IMR-90 (cell line): ENCODE results near the gene RPS4Y2. TPM values are rescaled to one million over a fixed set of nuclear protein-coding genes. Genes with fewer than 3 reads are reported as not detected.

ENCODE experiments used
- ATAC-seq: fragments of 200-7000 bp; cut with Tn5 transposase; 2 replicates; pipeline ENCODE4 v1.9.1; 2020; ENCODE audit warnings: low read depth, mild to moderate bottlenecking, moderate library complexity
- BruUV-seq: library from RNA; stranded (reverse); fragments of 400-500 nt; replicated peaks from 2 replicates; lab custom pipeline; 2021; lab: Mats Ljungman, UMichigan
- CTCF ChIA-PET: fragments of 300-600 bp; formaldehyde crosslinking; extraction: SDS; loops from one replicate; lab custom pipeline; 2021; ENCODE audit warnings: antibody characterized with exemption; lab: Yijun Ruan, JAX
- POLR2A ChIA-PET: fragments of 300-600 bp; sonication (Branson Sonifier 250); formaldehyde crosslinking; loops from one replicate; lab custom pipeline; 2022; ENCODE audit warnings: antibody characterized with exemption; ENCODE audit not compliant: unreplicated experiment; lab: Charles Lee
- DNase-seq: peaks from one replicate; pipeline ENCODE4 v3.0.0; 2013
- H2AFZ ChIP-seq: replicated peaks from 2 replicates; pipeline ENCODE3; 2013; ENCODE audit warnings: low read length, mild to moderate bottlenecking; ENCODE audit not compliant: poor library complexity
- H2AK5ac ChIP-seq: 2 replicates; pipeline ENCODE4 v1.6.1; 2013; ENCODE audit warnings: low read depth, low read length, inconsistent platforms
- H2AK9ac ChIP-seq: replicated peaks from 2 replicates; pipeline ENCODE3; 2013; ENCODE audit warnings: mild to moderate bottlenecking, low read depth, low read length, moderate library complexity; ENCODE audit not compliant: poor library complexity
- H2BK120ac ChIP-seq: 2 replicates; pipeline ENCODE4 v1.6.1; 2013; ENCODE audit warnings: low read depth, low read length, inconsistent platforms
- H2BK15ac ChIP-seq: 3 replicates; pipeline ENCODE4 v1.6.1; 2013; ENCODE audit warnings: low read depth, low read length, inconsistent platforms
- H2BK20ac ChIP-seq: 2 replicates; pipeline ENCODE4 v1.6.1; 2013; ENCODE audit warnings: low read depth, mild to moderate bottlenecking, inconsistent platforms, low read length, moderate library complexity
- H2BK5ac ChIP-seq: 2 replicates; pipeline ENCODE4 v1.6.1; 2013; ENCODE audit warnings: mild to moderate bottlenecking, low read depth, low read length, inconsistent platforms; ENCODE audit not compliant: poor library complexity, severe bottlenecking
- H3K14ac ChIP-seq: replicated peaks from 2 replicates; pipeline ENCODE4 v1.6.1; 2013; ENCODE audit warnings: low read depth, low read length, inconsistent platforms
- H3K18ac ChIP-seq: 2 replicates; pipeline ENCODE4 v1.6.1; 2013; ENCODE audit warnings: low read depth, low read length, control low read depth
- H3K23ac ChIP-seq: 2 replicates; pipeline ENCODE4 v1.6.1; 2013; ENCODE audit warnings: low read depth, low read length, inconsistent platforms
- H3K27ac ChIP-seq: 2 replicates; pipeline ENCODE4 v1.5.1; 2013; ENCODE audit warnings: mild to moderate bottlenecking, control low read depth, low read length; ENCODE audit not compliant: insufficient read depth
- H3K27me3 ChIP-seq: 2 replicates; pipeline ENCODE4 v1.6.1; 2013; ENCODE audit warnings: low read length; ENCODE audit not compliant: control insufficient read depth, insufficient read depth
- H3K36me3 ChIP-seq: 2 replicates; pipeline ENCODE4 v1.6.1; 2013; ENCODE audit warnings: low read length, mixed read lengths; ENCODE audit not compliant: control insufficient read depth, insufficient read depth
- H3K4ac ChIP-seq: 2 replicates; pipeline ENCODE4 v1.6.1; 2013; ENCODE audit warnings: low read depth, low read length, inconsistent platforms
- H3K4me1 ChIP-seq: 2 replicates; pipeline ENCODE4 v1.6.1; 2013; ENCODE audit warnings: low read length, mixed read lengths; ENCODE audit not compliant: control insufficient read depth, insufficient read depth
- H3K4me2 ChIP-seq: 2 replicates; pipeline ENCODE4 v1.6.1; 2013; ENCODE audit warnings: low read depth, mild to moderate bottlenecking, control low read depth, low read length, moderate library complexity
- H3K4me3 ChIP-seq: 2 replicates; pipeline ENCODE4 v1.5.1; 2013; ENCODE audit warnings: low read depth, mild to moderate bottlenecking, control low read depth, low read length, moderate library complexity; ENCODE audit not compliant: insufficient read depth
- H3K56ac ChIP-seq: 2 replicates; pipeline ENCODE4 v1.6.1; 2013; ENCODE audit warnings: low read length, inconsistent platforms; ENCODE audit not compliant: insufficient read depth; ENCODE audit errors: extremely low read depth
- H3K79me1 ChIP-seq, 2 experiments: 2 replicates each; pipeline ENCODE4 v1.6.1; 2013; ENCODE audit warnings: low read length in 2 of 2, inconsistent platforms in 1 of 2, low read depth in 1 of 2
- H3K9ac ChIP-seq: 2 replicates; pipeline ENCODE4 v1.6.1; 2013; ENCODE audit warnings: low read depth, low read length, control low read depth
- H3K9me1 ChIP-seq: 2 replicates; pipeline ENCODE4 v1.6.1; 2013; ENCODE audit warnings: low read length, inconsistent platforms; ENCODE audit not compliant: insufficient read depth
- H3K9me3 ChIP-seq: 2 replicates; pipeline ENCODE4 v1.6.1; 2013; ENCODE audit warnings: low read length; ENCODE audit not compliant: control insufficient read depth, insufficient read depth
- H4K20me1 ChIP-seq: 2 replicates; pipeline ENCODE4 v1.6.1; 2013; ENCODE audit warnings: low read length, inconsistent platforms; ENCODE audit not compliant: insufficient read depth
- H4K5ac ChIP-seq: 2 replicates; pipeline ENCODE4 v1.6.1; 2013; ENCODE audit warnings: mild to moderate bottlenecking, low read depth, low read length, control low read depth
- H4K8ac ChIP-seq, 2 experiments: 2 replicates each; pipeline ENCODE4 v1.6.1; 2013; ENCODE audit warnings: low read depth in 2 of 2, low read length in 2 of 2, control low read depth in 1 of 2, inconsistent platforms in 1 of 2
- H4K91ac ChIP-seq: 2 replicates; pipeline ENCODE4 v1.6.1; 2013; ENCODE audit warnings: low read depth, low read length, inconsistent platforms; ENCODE audit not compliant: insufficient read depth
- CEBPB ChIP-seq: IDR thresholded peaks from 2 replicates; pipeline ENCODE4 v1.6.1; 2012; ENCODE audit warnings: low read depth, low read length, improper control_type of control experiment
- CHD1 ChIP-seq: IDR thresholded peaks from 2 replicates; pipeline ENCODE4 v1.6.1; 2012; ENCODE audit warnings: low read depth, low read length, improper control_type of control experiment
- MXI1 ChIP-seq: IDR thresholded peaks from 2 replicates; pipeline ENCODE4 v1.6.1; 2012; ENCODE audit warnings: low read depth, mild to moderate bottlenecking, low read length, moderate library complexity, borderline replicate concordance
- RAD21 ChIP-seq: IDR thresholded peaks from 2 replicates; pipeline ENCODE4 v1.6.1; 2012; ENCODE audit warnings: low read length, improper control_type of control experiment
- SMC3 ChIP-seq: fragments of 150-350 bp; IDR thresholded peaks from 2 replicates; pipeline ENCODE4 v1.6.1; 2016; ENCODE audit warnings: low read depth, mild to moderate bottlenecking, antibody characterized with exemption, low read length, moderate library complexity
- WGBS, 2 experiments: methylation state at CpG; one replicate each; pipeline versions ENCODE4 v1.1.5 to v1.1.7; 2013; ENCODE audit warnings: missing lambda C conversion rate in 2 of 2; ENCODE audit not compliant: insufficient read length in 1 of 2; ENCODE audit errors: extremely low coverage in 2 of 2; 5-methylcytosine and 5-hydroxymethylcytosine counted together
- dilution Hi-C: fragments of 300-500 bp; cut with HindIII; formaldehyde crosslinking; loops from one replicate; pipeline ENCODE4 v1.14.3; 2018; ENCODE audit warnings: low sequenced_read_pairs; ENCODE audit not compliant: unreplicated experiment
- in situ Hi-C: fragments of 300-500 bp; cut with MboI; formaldehyde crosslinking; loops from 3 replicates; pipeline ENCODE4 v1.14.3; 2019; ENCODE audit warnings: low sequenced_read_pairs, inconsistent platforms, mixed read lengths
- intact Hi-C: fragments of 100-400 bp; cut with micrococcal nuclease; formaldehyde crosslinking; loops from 2 replicates; pipeline ENCODE4 v1.10.0; 2022
- polyA plus RNA-seq, 3 experiments: library from polyadenylated mRNA; depleted of rRNA; stranded (reverse); fragments of >200 nt; gene quantifications; 2 replicates each; pipeline ENCODE4 v1.2.3, GENCODE V29; 2012; ENCODE audit warnings: low replicate concordance in 1 of 3
- total RNA-seq: library from RNA; depleted of rRNA; stranded (reverse); fragments of >200 nt; gene quantifications from 2 replicates; pipeline ENCODE4 v1.2.3, GENCODE V29; 2012

The RPS4Y2 gene
- total and polyA plus RNA-seq, 2 of the 4 experiments (the other 2 are of a cell fraction): not detected

DNA sequence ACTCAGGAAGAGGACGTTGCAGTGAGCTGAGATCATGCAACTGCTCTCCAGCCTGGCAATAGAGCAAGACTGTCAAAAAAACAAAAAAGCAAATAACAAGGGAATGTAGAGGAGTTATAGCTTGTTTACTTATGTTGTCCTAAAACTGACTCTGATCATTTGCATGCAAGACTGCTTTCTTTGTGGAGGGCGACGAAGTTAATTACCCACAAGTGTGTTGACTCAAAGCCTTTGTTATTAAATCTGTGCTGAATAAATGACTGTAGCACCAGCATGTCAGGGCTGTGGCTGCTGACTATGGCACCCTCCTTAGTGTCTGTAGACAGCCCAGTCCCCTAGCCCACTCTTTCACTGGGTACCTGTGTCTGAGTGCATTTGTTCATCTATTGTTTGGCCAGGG lies 50.3 kb downstream of the RPS4Y2 start:
- Histone ChIP-seq H4K91ac (no peak overlapping the region), H3K9ac (no peak overlapping the region), H3K56ac (no peak overlapping the region), H3K4ac (no peak overlapping the region), H3K4me2 (no peak overlapping the region), H3K27me3 (no peaks in the 10 kb centered on the region), H4K5ac (no peak overlapping the region), H3K18ac (no peak overlapping the region), H2AK9ac (no peak overlapping the region), H3K9me3 (no peaks in the 10 kb centered on the region), H3K36me3 (no peaks in the 10 kb centered on the region), H4K8ac (no peak overlapping the region), H2BK120ac (no peak overlapping the region), H3K9me1 (no peaks in the 10 kb centered on the region), H3K79me1 (no peaks in the 10 kb centered on the region), H3K4me1 (no peaks in the 10 kb centered on the region), H4K20me1 (no peaks in the 10 kb centered on the region), H3K27ac (no peak overlapping the region), H2AFZ (no peak overlapping the region), H3K23ac (no peak overlapping the region), H2BK20ac (no peak overlapping the region), H2BK15ac (no peak overlapping the region), H2BK5ac (no peak overlapping the region), H3K4me3 (no peak overlapping the region), H3K14ac (no peak overlapping the region), H2AK5ac (no peak overlapping the region)
- TF ChIP-seq MXI1 (no peak), RAD21 (no peak), CHD1 (no peak), CEBPB (no peak), SMC3 (no peak)
- WGBS, 2 experiments: no CpG with 5 or more reads among the region's 3 CpGs
- DNase-seq (no peak), ATAC-seq (no peak)
- ChIA-PET POLR2A (no interaction called here), CTCF (no interaction called here)
- intact Hi-C loops (no loop called here), in situ Hi-C loops (no loop called here), dilution Hi-C loops (no loop called here)
- BruUV-seq: no TSS peak
